Stimulated activated CD8-positive, alpha-beta memory T cell treated with anti-CD3 and anti-CD28 coated beads, Interleukin-2, amount 100 ng/mL, for 48 hours (primary cell): ENCODE results near the gene GPR37.

Experiments
- DNase-seq, 2 donors: peaks; one replicate each; pipeline ENCODE4 v3.0.0-alpha.2; 2020; ENCODE audit warnings: low read depth in 2 of 2

Gene GPR37

GRCh38 chr7:124780608-124781007 is 15.0 kb upstream of the GPR37 start:
- DNase-seq: no peak

DNA sequence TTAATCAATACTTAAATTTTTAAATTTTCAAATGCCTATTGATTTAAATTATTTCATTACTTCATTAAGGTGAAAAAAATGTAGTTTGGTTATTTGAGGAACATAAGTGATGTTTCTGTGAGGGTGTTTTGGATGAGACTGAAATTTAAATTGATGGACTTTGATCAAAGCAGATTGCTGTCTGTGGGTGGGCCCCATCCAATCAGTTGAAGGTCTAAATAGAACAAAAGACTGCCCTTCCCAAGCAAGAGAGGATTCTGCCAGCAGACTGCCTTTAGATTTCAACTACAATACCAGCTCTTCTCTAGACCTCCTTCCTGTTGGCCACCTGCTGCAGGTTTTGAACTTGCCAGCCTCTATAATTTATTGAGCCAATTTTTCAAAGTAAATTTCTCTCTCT is 14.5 kb upstream of the GPR37 start:
- DNase-seq: no peak

GRCh38 chr7:124779620-124780019 is 14.0 kb upstream of the GPR37 start:
- no peak for DNase-seq

GRCh38 chr7:124779194-124779593 is 13.6 kb upstream of the GPR37 start:
- no peak for DNase-seq

GRCh38 chr7:124777268-124777667 is 11.7 kb upstream of the GPR37 start:
- DNase-seq: no peak

- DNase-seq: no peak
Observed at GRCh38 chr7:124776153-124776552, 10.6 kb upstream of the GPR37 start.

GRCh38 chr7:124775422-124775821 is 9.8 kb upstream of the GPR37 start:
- no peak for DNase-seq

- no peak for DNase-seq
Observed at GRCh38 chr7:124773938-124774337, 8.3 kb upstream of the GPR37 start.

DNA sequence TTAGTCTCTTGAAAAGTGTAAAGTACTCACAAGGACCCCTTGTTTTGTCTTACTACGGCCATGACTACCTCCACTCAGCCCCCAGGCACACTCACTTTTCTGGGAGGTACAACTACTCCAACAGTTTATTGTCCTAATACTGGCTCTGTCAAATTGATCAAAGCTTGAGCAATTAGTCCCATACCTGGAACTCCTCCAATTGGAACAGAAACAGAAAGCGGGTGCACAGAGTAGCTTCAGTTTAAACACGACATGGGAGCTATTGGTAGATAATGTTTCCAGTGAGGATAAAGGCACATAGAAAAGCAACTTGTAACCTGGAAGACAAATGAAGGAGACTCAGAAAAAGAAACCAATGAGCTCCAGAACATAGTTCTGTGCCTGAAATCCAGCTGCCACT is 7.7 kb upstream of the GPR37 start:
- DNase-seq: no peak

- DNase-seq: no peak
Observed at GRCh38 chr7:124769136-124769535, 3.5 kb upstream of the GPR37 start.

- no peak for DNase-seq
Observed at GRCh38 chr7:124768525-124768924, 2.9 kb upstream of the GPR37 start.

GRCh38 chr7:124764847-124765400 is 668 bp downstream of the GPR37 start:
- DNase-seq: no peak

DNA sequence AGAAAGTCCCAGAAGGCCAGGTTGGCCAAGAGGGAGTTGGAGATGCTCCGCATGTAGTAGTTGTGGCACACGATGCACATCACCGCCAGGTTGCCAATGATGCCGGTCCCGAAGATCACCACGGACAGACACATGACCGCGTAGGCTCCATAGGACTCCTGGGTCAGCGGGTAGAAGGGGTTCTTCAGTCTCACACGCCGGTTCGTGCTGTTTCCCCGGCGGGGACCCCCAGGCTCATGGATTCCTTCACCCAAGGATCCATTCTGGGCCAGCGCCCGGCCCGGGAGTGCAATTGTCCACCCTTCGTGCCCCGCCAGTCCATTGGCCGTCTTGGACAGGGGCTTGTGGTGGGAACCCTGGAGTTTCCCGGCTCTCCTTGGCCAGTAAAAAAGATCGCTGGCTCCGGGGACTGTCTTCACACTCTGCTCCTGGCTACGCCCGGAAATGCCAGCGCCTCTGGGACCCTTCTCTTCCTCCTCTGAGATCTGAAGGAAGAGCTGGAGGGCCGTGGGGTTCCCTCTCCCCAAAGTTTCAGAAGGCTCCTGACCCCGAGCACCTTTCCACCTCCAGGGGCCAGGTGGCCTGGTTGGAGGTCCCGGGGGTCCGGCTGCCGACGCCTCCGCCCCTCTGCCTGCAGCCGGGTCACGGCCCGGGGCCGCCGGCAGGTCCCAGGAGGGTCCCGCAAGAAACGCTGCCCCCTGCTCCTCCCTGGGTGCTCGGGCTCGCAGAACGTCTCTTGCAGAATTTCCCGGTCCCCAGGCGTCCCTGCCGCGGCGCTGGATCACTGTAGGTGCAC is 1.3 kb downstream of the GPR37 start:
- no peak for DNase-seq

GRCh38 chr7:124762611-124763143 is 2.9 kb downstream of the GPR37 start:
- DNase-seq: no peak

DNA sequence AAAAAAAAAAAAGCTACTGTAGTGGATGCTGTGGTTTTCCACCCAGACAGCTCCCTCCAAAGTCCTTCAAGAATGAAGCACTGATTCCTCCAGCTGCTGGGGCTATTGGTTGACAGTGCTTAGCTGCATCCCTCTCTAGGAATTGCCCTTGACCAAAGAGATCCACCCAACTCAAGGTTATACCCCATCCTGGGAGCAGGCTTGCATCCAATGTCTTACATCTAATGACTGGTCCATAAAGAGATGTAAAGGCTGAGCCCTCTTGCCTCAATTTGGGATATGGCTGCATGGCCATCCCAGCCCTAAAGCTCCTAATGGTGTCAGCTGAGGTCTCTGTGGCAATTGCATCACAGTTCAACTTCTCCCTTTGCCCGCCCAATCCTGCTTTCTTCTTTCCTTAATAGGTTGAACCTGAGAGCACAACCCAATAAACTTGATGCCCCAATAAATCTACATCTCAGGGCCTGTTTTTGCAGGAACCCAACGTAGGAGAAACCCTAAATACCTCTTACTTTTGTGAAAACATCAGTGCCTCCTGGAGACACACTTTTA is 4.4 kb downstream of the GPR37 start:
- DNase-seq: no peak

GRCh38 chr7:124758327-124758726 is 7.3 kb downstream of the GPR37 start:
- no peak for DNase-seq

DNA sequence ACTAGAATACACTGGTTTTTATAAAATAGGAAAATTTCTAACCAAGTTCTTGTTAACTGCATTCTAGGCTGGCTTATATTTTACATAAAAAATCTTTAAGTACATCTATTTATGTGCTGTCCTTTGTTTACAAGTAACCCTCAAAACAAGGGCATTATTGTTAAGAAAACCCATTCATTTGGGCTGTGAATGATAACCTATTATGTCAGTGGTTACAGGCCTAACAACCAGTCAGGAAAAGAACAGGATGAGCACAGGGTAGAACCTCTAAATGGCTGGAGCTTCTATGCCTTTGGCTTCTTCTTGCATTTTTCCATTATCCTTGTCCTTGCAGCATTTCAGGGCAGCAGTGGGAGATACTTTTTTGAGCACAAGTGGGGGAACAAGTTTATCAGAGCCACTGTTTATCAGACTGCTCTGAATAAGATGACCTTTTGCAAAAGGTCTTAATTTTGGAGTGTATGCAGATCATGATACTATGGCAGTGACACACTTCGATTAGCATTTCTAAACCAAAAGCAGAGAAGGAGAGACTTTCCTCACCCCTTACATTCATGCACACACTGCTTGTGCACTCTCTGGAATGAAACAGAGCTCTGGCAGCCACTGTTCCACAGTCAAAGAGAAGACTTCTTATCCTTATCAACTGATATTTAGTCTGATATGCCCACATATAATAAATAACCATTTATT is 10.9 kb downstream of the GPR37 start:
- DNase-seq: no peak

DNA sequence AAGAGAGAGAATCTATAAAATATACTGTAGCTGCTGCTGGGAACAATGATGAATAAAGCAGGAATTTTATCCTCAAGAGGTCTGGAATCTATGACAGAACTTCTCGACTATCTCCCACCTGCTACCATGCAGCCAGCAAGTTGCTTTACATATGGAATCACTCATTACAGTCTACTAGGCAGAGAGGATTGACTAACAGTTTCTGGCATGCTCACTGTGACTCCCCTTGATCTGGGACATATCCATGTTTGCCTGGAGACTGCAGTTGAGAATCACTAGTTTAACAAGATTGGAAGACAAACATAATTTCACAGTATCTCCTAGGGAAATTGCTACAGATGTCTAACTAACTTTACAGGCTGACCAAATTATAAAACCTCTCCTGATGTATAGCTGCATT is 13.3 kb downstream of the GPR37 start:
- DNase-seq: no peak

- DNase-seq: no peak
Observed at GRCh38 chr7:124751027-124751426, 14.6 kb downstream of the GPR37 start.

DNA sequence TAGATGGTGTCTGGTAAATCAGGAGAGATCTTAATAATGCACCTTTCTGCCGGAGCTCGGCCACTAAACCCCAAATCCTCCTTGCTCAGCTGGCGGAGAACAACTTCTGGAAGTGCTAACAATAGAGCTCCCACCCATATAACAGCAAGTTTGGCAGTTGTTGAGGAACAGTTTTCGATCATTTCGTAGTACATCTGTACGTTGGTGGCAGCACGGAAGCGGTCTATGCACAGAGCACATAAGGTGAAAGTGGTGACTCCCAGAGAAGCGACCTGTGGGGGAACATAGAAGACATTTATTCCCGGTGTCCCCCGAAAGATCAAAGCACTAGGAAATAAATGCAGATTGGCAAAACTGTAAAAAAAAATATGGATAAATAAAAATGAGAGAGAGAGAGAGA is 18.5 kb downstream of the GPR37 start:
- DNase-seq: no peak

GRCh38 chr7:124738639-124739038 is 27.0 kb downstream of the GPR37 start:
- DNase-seq: no peak

- no peak for DNase-seq
Observed at GRCh38 chr7:124737760-124738300, 27.8 kb downstream of the GPR37 start.
